ENCODE measurements around the gene DDHD1. TPM values are rescaled to one million over a fixed set of nuclear protein-coding genes. Genes with fewer than 3 reads are reported as not detected.

DDHD1 gene
- total RNA-seq, 1 donor from 2014 or later = 5.3 TPM

DNA sequence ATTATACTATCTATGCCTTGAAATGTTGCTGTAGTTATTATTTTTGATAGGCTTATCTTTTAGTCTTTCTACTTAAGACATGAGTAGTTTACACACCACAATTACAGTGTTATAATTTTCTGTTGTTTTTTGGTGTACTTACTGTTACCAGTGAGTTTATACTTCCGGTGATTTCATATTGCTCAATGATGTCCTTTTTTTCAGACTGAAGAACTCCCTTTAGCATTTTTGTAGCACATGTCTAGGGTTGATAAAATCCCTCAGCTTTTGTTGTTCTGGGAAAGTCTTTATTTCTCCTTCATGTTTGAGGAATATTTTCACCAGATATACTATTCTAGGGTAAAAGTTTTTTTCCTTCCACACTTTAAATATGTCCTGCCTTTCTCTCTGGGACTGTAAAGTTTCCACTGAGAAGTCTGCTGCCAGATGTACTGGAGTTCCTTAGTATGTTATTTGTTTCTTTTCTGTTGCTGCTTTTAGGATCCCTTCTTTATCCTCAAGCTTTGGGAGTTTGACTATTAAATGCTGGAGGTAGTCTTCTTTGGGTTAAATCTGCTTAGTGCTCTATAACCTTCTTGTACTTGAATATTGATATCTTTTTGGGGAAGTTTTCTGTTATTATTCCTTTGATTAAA is 160.8 kb downstream of the DDHD1 start:
- H3K4me3 ChIP-seq (ENCODE audit: low read depth, low read length) = no peak overlapping the region
- TF ChIP-seq, protein P1, sequence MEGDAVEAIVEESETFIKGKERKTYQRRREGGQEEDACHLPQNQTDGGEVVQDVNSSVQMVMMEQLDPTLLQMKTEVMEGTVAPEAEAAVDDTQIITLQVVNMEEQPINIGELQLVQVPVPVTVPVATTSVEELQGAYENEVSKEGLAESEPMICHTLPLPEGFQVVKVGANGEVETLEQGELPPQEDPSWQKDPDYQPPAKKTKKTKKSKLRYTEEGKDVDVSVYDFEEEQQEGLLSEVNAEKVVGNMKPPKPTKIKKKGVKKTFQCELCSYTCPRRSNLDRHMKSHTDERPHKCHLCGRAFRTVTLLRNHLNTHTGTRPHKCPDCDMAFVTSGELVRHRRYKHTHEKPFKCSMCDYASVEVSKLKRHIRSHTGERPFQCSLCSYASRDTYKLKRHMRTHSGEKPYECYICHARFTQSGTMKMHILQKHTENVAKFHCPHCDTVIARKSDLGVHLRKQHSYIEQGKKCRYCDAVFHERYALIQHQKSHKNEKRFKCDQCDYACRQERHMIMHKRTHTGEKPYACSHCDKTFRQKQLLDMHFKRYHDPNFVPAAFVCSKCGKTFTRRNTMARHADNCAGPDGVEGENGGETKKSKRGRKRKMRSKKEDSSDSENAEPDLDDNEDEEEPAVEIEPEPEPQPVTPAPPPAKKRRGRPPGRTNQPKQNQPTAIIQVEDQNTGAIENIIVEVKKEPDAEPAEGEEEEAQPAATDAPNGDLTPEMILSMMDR (IDR thresholded peaks at IDR 0.05; ENCODE audit: insufficient read depth, low read length, severe bottlenecking) = no peak

GRCh38 chr14:52988139-52988538 is 165.0 kb downstream of the DDHD1 start:
- TF ChIP-seq, protein P1 (IDR thresholded peaks at IDR 0.05; ENCODE audit: insufficient read depth, low read length, severe bottlenecking) = no peak
- no peaks in the 10 kb centered on the region for H3K36me3 ChIP-seq (ENCODE audit: control insufficient read depth, insufficient read depth, low read length)
- H3K4me3 ChIP-seq (ENCODE audit: low read depth, low read length) = no peak overlapping the region
- no peak for FAIRE-seq
- H3K27me3 ChIP-seq (ENCODE audit: control insufficient read depth, insufficient read depth, low read length) = no peaks in the 10 kb centered on the region
- DNase-seq (ENCODE audit: low read depth) = no peak

More for the DNA sequence above, 160.8 kb downstream of the DDHD1 start:
- DNase-seq (ENCODE audit: low read depth) = no peak
- no peaks in the 10 kb centered on the region for H3K27me3 ChIP-seq (ENCODE audit: control insufficient read depth, insufficient read depth, low read length)
- no peak for FAIRE-seq
- H3K36me3 ChIP-seq (ENCODE audit: control insufficient read depth, insufficient read depth, low read length) = no peaks in the 10 kb centered on the region

- DNase-seq (ENCODE audit: low read depth) = no peak
- TF ChIP-seq, protein P1 (IDR thresholded peaks at IDR 0.05; ENCODE audit: insufficient read depth, low read length, severe bottlenecking) = no peak
These were observed 165.6 kb downstream of the DDHD1 start for GRCh38 chr14:52987514-52987913.

GRCh38 chr14:52987042-52987441 is 166.1 kb downstream of the DDHD1 start:
- no peaks in the 10 kb centered on the region for H3K36me3 ChIP-seq (ENCODE audit: control insufficient read depth, insufficient read depth, low read length)
- TF ChIP-seq, protein P1 (IDR thresholded peaks at IDR 0.05; ENCODE audit: insufficient read depth, low read length, severe bottlenecking) = no peak
- DNase-seq (ENCODE audit: low read depth) (no peak), FAIRE-seq (no peak)
- no peak overlapping the region for H3K4me3 ChIP-seq (ENCODE audit: low read depth, low read length)
- H3K27me3 ChIP-seq (ENCODE audit: control insufficient read depth, insufficient read depth, low read length) = no peaks in the 10 kb centered on the region

More at GRCh38 chr14:52987514-52987913, 165.6 kb downstream of the DDHD1 start:
- Histone ChIP-seq H3K27me3 (ENCODE audit: control insufficient read depth, insufficient read depth, low read length) (no peaks in the 10 kb centered on the region), H3K4me3 (ENCODE audit: low read depth, low read length) (no peak overlapping the region), H3K36me3 (ENCODE audit: control insufficient read depth, insufficient read depth, low read length) (no peaks in the 10 kb centered on the region)
- no peak for FAIRE-seq

Other genes with a start within 250 kb of the DDHD1 start
- gene FERMT2, start 202.3 kb downstream of the DDHD1 start, total RNA-seq = 13.8 and 24.0 TPM in 2 replicates